Lower leg skin (tissue), 4 donors: Measurements from ENCODE around the gene POLL. TPM values are rescaled to one million over a fixed set of nuclear protein-coding genes. Genes with fewer than 3 reads are reported as not detected.
"Not testable (repeated sequence)": the region's sequence is repeated elsewhere in the genome, so short reads cannot be mapped to it uniquely, and the experiment has no call there.

Experiments
- DNase-seq, 2 donors: peaks; one replicate each; pipeline ENCODE4 v3.0.0-alpha.2; 2019; ENCODE audit warnings: low spot score in 2 of 2
- H3K4me3 ChIP-seq: fragments of 200-600 bp; sonication (generic); 2 replicates; pipeline ENCODE4 v1.5.1; 2017; ENCODE audit warnings: mild to moderate bottlenecking, low read depth; ENCODE audit not compliant: poor library complexity, severe bottlenecking
- POLR2A ChIP-seq, 2 donors: fragments of 450-650 bp; IDR thresholded peaks; one replicate each; pipeline ENCODE4 v1.6.1; 2016 to 2017; ENCODE audit warnings: antibody characterized with exemption in 2 of 2, mild to moderate bottlenecking in 1 of 2, moderate library complexity in 1 of 2
- WGBS, 2 donors: methylation state at CpG; one replicate each; pipeline ENCODE4 v1.1.5; 2018; 5-methylcytosine and 5-hydroxymethylcytosine counted together
- intact Hi-C: fragments of 100-400 bp; cut with DNase I; formaldehyde crosslinking; loops from one replicate; pipeline ENCODE4 v1.15.0; 2023; ENCODE audit warnings: low total_unique reads
- total RNA-seq, 4 donors: library from RNA; depleted of rRNA; stranded (reverse); fragments of >200 nt; gene quantifications; one replicate each; pipeline ENCODE4 v1.1.0, GENCODE V29; 2016
- TF ChIP-seq, protein P1 (sequence below), 3 donors: fragments of 450-650 bp; IDR thresholded peaks; one replicate each; pipeline ENCODE4 v1.5.1; 2016; ENCODE audit warnings: antibody characterized with exemption in 3 of 3, mild to moderate bottlenecking in 3 of 3, moderate library complexity in 2 of 3

The POLL gene
- 10 to 100 TPM; 13.6 to 19.9 (median 17.1) TPM for total RNA-seq

DNA sequence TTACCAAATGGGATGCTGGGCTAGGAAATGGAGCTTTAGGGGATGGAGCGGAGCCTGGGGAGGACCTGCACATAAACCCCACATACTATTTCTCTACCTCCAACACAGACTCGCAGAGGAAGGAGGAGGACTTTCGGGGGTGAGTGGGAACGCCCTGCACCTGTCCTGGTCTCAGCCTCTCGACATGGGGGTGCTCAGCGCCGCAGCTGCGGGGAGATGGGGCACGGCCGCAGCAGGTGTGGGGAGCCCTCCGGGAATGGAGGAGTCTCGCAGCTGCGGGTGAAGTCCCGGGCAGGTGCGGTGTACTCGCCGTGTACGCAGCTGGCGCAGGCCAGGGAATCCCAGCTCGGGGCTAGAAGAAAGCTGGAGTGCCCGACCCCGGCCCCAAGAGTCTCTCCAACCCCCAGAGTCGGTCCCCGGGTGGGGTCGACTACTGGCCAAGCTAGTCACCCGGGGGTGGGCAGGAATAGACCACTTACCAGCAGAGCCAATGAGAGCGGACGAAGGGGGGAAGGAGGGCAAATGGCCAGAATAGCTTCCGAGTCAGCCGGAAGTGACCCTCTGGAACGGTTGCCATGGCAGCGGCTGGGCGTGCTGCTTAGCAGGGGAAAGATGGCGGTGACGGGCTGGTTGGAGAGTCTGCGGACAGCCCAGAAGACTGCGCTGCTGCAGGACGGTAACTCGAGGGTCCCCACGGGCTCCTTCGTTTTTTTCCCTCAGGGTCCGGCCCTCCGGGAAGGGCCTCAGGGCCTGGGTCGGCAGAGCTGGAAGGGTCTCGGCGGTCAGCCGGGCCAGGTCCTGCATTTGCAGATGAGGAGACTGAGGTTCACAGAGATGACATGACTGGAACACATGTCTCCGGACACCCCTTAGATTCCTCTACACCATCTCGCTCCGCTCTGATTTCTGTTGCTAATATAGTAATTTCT lies at the start of gene POLL, which contains the start of gene DPCD:
Gene POLL, minus strand, starts transcription at position 533 of the 929 bp plus-strand sequence. CDS start 897 bp downstream, outside the sequence.
Gene DPCD, plus strand, starts transcription at position 597 of the 929 bp plus-strand sequence. Its CDS starts 16 bp downstream, at position 613.
- peak; percentile 95 to 99 for DNase-seq
- intact Hi-C loops = no loop called here
- TF ChIP-seq, protein P1, sequence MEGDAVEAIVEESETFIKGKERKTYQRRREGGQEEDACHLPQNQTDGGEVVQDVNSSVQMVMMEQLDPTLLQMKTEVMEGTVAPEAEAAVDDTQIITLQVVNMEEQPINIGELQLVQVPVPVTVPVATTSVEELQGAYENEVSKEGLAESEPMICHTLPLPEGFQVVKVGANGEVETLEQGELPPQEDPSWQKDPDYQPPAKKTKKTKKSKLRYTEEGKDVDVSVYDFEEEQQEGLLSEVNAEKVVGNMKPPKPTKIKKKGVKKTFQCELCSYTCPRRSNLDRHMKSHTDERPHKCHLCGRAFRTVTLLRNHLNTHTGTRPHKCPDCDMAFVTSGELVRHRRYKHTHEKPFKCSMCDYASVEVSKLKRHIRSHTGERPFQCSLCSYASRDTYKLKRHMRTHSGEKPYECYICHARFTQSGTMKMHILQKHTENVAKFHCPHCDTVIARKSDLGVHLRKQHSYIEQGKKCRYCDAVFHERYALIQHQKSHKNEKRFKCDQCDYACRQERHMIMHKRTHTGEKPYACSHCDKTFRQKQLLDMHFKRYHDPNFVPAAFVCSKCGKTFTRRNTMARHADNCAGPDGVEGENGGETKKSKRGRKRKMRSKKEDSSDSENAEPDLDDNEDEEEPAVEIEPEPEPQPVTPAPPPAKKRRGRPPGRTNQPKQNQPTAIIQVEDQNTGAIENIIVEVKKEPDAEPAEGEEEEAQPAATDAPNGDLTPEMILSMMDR (IDR thresholded peaks at IDR 0.05) = no peak
- no peak for TF ChIP-seq POLR2A (IDR thresholded peaks at IDR 0.05)
- WGBS, 2 donors = 1% methylated on average over 36 to 50 of the region's 50 CpGs
- H3K4me3 ChIP-seq = peak within 1 kb of the TSS; percentile 67

- 93 to 96% methylated on average over 4 of the region's 4 CpGs for WGBS, 2 donors
- intact Hi-C loops, H3K4me3 ChIP-seq, DNase-seq: not testable (repeated sequence)
Measured at GRCh38 chr10:101633510-101633909, 45.5 kb upstream of the POLL start.

- TF ChIP-seq POLR2A (IDR thresholded peaks at IDR 0.05) = no peak
- TF ChIP-seq, protein P1 (IDR thresholded peaks at IDR 0.05) = no peak
- no peak overlapping the region for H3K4me3 ChIP-seq
- DNase-seq = peak in 1 of 2 donors; percentile 31
- intact Hi-C loops = no loop called here
- 86 to 93% methylated on average over 8 of the region's 8 CpGs for WGBS, 2 donors
Measured at GRCh38 chr10:101631821-101632475, 43.9 kb upstream of the POLL start.

DNA sequence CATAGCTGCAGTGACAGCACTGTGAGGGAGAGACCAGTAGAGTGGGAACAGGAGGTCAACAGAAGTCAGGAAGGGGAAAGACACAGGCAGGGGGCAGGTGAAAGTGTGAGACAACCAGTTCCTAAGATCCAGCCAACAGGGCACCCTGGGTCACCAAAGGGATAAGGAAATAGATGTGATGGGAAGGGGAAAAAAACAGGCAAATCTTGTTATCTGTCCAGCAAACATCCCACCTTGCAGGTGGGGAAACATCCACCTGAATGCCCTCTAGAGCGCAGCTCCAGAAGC lies 42.5 kb upstream of the POLL start:
- 91 to 100% methylated on average over 1 of the region's 1 CpG for WGBS, 2 donors
- no peak overlapping the region for H3K4me3 ChIP-seq
- TF ChIP-seq, protein P1 (IDR thresholded peaks at IDR 0.05) = no peak
- no peak for TF ChIP-seq POLR2A (IDR thresholded peaks at IDR 0.05)
- intact Hi-C loops = no loop called here
- DNase-seq = no peak

- 83 to 86% methylated on average over 13 of the region's 13 CpGs for WGBS, 2 donors
- intact Hi-C loops = no loop called here
- no peak overlapping the region for H3K4me3 ChIP-seq
- no peak for DNase-seq
- TF ChIP-seq, protein P1 (IDR thresholded peaks at IDR 0.05) = no peak
- no peak for TF ChIP-seq POLR2A (IDR thresholded peaks at IDR 0.05)
Measured at GRCh38 chr10:101629837-101630632, 42.0 kb upstream of the POLL start.
